HepG2 (cell line): ENCODE measurements around the gene CSTPP1. TPM values are rescaled to one million over a fixed set of nuclear protein-coding genes. Genes with fewer than 3 reads are reported as not detected.
"Not testable (repeated sequence)": the region's sequence is repeated elsewhere in the genome, so short reads cannot be mapped to it uniquely, and the experiment has no call there.

Experiments
- ATAC-seq: fragments of 200-7000 bp; cut with Tn5 transposase; 3 replicates; pipeline ENCODE4 v1.9.1; 2020; ENCODE audit warnings: mild to moderate bottlenecking, moderate library complexity
- BruUV-seq: library from RNA; stranded (reverse); fragments of 400-500 nt; replicated peaks from 2 replicates; lab custom pipeline; 2021; lab: Mats Ljungman, UMichigan
- CTCF ChIA-PET: fragments of 300-600 bp; formaldehyde crosslinking; extraction: SDS; loops from one replicate; lab custom pipeline; 2021; ENCODE audit warnings: low total read pairs, inconsistent platforms, low intra/inter-chr PET ratio; lab: Yijun Ruan, JAX
- POLR2A ChIA-PET: fragments of 350-600 bp; sonication (Branson Sonifier 250); formaldehyde crosslinking; loops from one replicate; lab custom pipeline; 2020; ENCODE audit warnings: antibody characterized with exemption, inconsistent platforms; lab: Yijun Ruan, JAX
- DNase-seq: peaks from one replicate; pipeline ENCODE4 v3.0.0-alpha.2; 2015; ENCODE audit warnings: low spot score
- FAIRE-seq: peaks from 3 replicates; lab custom pipeline; 2011; peaks lifted over from hg19 to GRCh38; lab: Jason Lieb, UNC
- H2AFZ ChIP-seq: one replicate; pipeline ENCODE4 v1.6.1; 2011; ENCODE audit warnings: low read length, inconsistent platforms
- H3K27ac ChIP-seq: fragments of 300-600 bp; 3 replicates; pipeline ENCODE4 v1.8.0; 2011; ENCODE audit warnings: mixed run types, mild to moderate bottlenecking, mixed read lengths, low read length, inconsistent platforms; ENCODE audit not compliant: insufficient read depth; ENCODE audit errors: extremely low read length
- H3K27me3 ChIP-seq, 2 experiments: fragments of 200-600 bp in 1 of 2; 2 replicates in 1 of 2; 3 replicates in 1 of 2; pipeline versions ENCODE4 v1.6.0 to v1.8.0; 2011; ENCODE audit warnings: low read length in 2 of 2, mild to moderate bottlenecking in 2 of 2, moderate library complexity in 2 of 2, inconsistent platforms in 1 of 2; ENCODE audit not compliant: insufficient read depth in 2 of 2, control insufficient read depth in 1 of 2
- H3K36me3 ChIP-seq, 2 experiments: fragments of 200-600 bp in 1 of 2; replicated peaks in 1 of 2; 2 replicates in 1 of 2; 3 replicates in 1 of 2; pipeline versions ENCODE4 v1.5.1 to v1.8.0; 2011; ENCODE audit warnings: low read length in 2 of 2, inconsistent platforms in 1 of 2; ENCODE audit not compliant: insufficient read depth in 2 of 2, control insufficient read depth in 1 of 2
- H3K4me1 ChIP-seq: 2 replicates; pipeline ENCODE4 v1.5.1; 2012; ENCODE audit warnings: low read length, inconsistent platforms; ENCODE audit not compliant: insufficient read depth
- H3K4me2 ChIP-seq: 2 replicates; pipeline ENCODE4 v1.6.0; 2011; ENCODE audit warnings: low read depth, low read length, inconsistent platforms
- H3K4me3 ChIP-seq, 3 experiments: fragments of 200-600 bp in 1 of 3; sonication (generic), shearing (Covaris generic) in 1 of 3; replicated peaks in 1 of 3; 2 replicates each; pipeline ENCODE4 v1.5.1; 2011 to 2016; ENCODE audit warnings: low read length in 3 of 3, inconsistent platforms in 2 of 3, low read depth in 2 of 3, mild to moderate bottlenecking in 2 of 3, control low read depth in 1 of 3, mixed read lengths in 1 of 3; ENCODE audit not compliant: insufficient read depth in 1 of 3
- H3K79me2 ChIP-seq: one replicate; pipeline ENCODE4 v1.6.1; 2011; ENCODE audit warnings: low read length, inconsistent platforms; ENCODE audit not compliant: insufficient read depth
- H3K9ac ChIP-seq: 2 replicates; pipeline ENCODE4 v1.6.0; 2011; ENCODE audit warnings: mild to moderate bottlenecking, low read depth, low read length, inconsistent platforms; ENCODE audit not compliant: insufficient read depth
- H3K9me3 ChIP-seq: 2 replicates; pipeline ENCODE4 v1.5.1; 2012; ENCODE audit warnings: mild to moderate bottlenecking, low read length
- H4K20me1 ChIP-seq: 2 replicates; pipeline ENCODE4 v1.6.0; 2011; ENCODE audit warnings: inconsistent platforms, mild to moderate bottlenecking, low read length, moderate library complexity; ENCODE audit not compliant: insufficient read depth
- ATF1 ChIP-seq: IDR thresholded peaks from 2 replicates; pipeline ENCODE4 v1.6.1; 2016; ENCODE audit warnings: mild to moderate bottlenecking, control low read depth
- EEA1 ChIP-seq: sonication (generic); formaldehyde crosslinking; IDR thresholded peaks from 2 replicates; pipeline ENCODE4 v1.5.1; 2020; ENCODE audit warnings: mild to moderate bottlenecking, missing genetic modification reagents, borderline replicate concordance
- HOXA5 ChIP-seq: sonication (generic); formaldehyde crosslinking; IDR thresholded peaks from 2 replicates; pipeline ENCODE4 v1.4.0; 2020; ENCODE audit warnings: missing genetic modification reagents
- NFYC ChIP-seq: IDR thresholded peaks from 2 replicates; pipeline ENCODE4 v1.6.1; 2016; ENCODE audit warnings: missing genetic modification reagents, missing compliant biosample characterization
- NR0B2 ChIP-seq: sonication (generic); formaldehyde crosslinking; IDR thresholded peaks from 2 replicates; pipeline ENCODE4 v1.4.0; 2020; ENCODE audit warnings: mild to moderate bottlenecking, missing genetic modification reagents
- RXRA ChIP-seq: sonication (generic); formaldehyde crosslinking; IDR thresholded peaks from 2 replicates; pipeline ENCODE4 v1.5.1; 2020; ENCODE audit warnings: missing genetic modification reagents
- WIZ ChIP-seq: sonication (generic); formaldehyde crosslinking; IDR thresholded peaks from 2 replicates; pipeline ENCODE4 v1.5.1; 2020; ENCODE audit warnings: mild to moderate bottlenecking, missing genetic modification reagents
- ZNF670 ChIP-seq: sonication (generic); formaldehyde crosslinking; IDR thresholded peaks from 2 replicates; pipeline ENCODE4 v1.8.0; 2022; ENCODE audit warnings: mild to moderate bottlenecking, missing genetic modification reagents, borderline replicate concordance
- ZNF720 ChIP-seq: sonication (generic); formaldehyde crosslinking; IDR thresholded peaks from 2 replicates; pipeline ENCODE4 v1.4.0; 2020; ENCODE audit warnings: missing genetic modification reagents
- WGBS: methylation state at CpG from one replicate; pipeline ENCODE4 v1.1.6; 2017; ENCODE audit warnings: low lambda C conversion rate; 5-methylcytosine and 5-hydroxymethylcytosine counted together
- in situ Hi-C: cut with HindIII; loops from 2 replicates; pipeline ENCODE4 v1.10.0; 2017; ENCODE audit warnings: low pct_unique_long_range_greater_than_20kb; ENCODE audit not compliant: extremely low pct_ligation_motif_present
- intact Hi-C: fragments of 100-400 bp; cut with micrococcal nuclease; formaldehyde crosslinking; loops from one replicate; pipeline ENCODE4 v1.10.0; 2022; ENCODE audit not compliant: unreplicated experiment
- polyA plus RNA-seq, 8 experiments: library from polyadenylated mRNA; depleted of rRNA in 3 of 8; stranded (reverse) in 7 of 8; unstranded in 1 of 8; fragments of >200 nt; fragmentation: Illumina TruSeq in 4 of 8; extraction: Trizol in 4 of 8; gene quantifications; 2 replicates each; pipeline versions ENCODE4 v1.2.1 to v1.2.3, GENCODE V29; 2011 to 2016; ENCODE audit warnings: low read depth in 4 of 8, missing spikeins in 1 of 8, mixed read lengths in 1 of 8; ENCODE audit not compliant: insufficient read depth in 1 of 8
- total RNA-seq, 5 experiments: library from RNA; depleted of rRNA; stranded (reverse); fragments of >200 nt; fragmentation: Illumina TruSeq; extraction: Trizol; gene quantifications; 2 replicates each; pipeline ENCODE4 v1.2.3, GENCODE V29; 2016; ENCODE audit warnings: low read depth in 1 of 5

The CSTPP1 gene
- total and polyA plus RNA-seq, 2 of the 13 experiments (the other 11 are each of a cell fraction or from before 2014, with no cell fraction given): 12.3 to 14.6 TPM

DNA sequence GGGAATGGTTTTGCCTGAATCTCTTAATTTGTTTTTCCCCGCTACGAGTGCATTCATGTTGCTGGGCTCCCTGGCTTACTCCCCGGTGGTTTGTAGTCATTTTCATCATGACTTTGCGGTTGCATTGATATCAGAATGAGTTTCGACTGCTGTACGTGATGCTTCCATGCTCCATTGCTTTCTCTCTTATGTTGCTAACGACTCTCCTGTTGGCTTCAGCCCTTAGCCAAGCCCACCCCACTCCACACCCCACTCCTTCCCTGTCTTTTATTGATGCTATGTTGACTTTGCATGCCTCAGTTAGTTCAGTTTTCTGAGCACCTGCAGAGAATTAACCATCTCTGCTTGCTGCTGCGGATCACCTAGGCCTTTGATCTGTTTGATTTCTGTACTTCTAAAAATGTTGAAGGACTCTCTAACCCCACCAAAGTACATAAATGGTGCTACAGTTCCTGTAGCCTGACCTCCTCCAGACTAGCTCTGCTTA is 174.8 kb downstream of the CSTPP1 start (continued):
- TF ChIP-seq ATF1 (CRISPR knock-in tag) (no peak), ZNF670 (CRISPR knock-in tag) (no peak), ZNF720 (CRISPR knock-in tag) (no peak), NR0B2 (CRISPR knock-in tag) (no peak), HOXA5 (CRISPR knock-in tag) (no peak), WIZ (CRISPR knock-in tag) (no peak), NFYC (CRISPR knock-in tag) (no peak), EEA1 (CRISPR knock-in tag) (no peak), RXRA (no peak)
- TF ChIP-seq, all 625 proteins: peak for 0

DNA sequence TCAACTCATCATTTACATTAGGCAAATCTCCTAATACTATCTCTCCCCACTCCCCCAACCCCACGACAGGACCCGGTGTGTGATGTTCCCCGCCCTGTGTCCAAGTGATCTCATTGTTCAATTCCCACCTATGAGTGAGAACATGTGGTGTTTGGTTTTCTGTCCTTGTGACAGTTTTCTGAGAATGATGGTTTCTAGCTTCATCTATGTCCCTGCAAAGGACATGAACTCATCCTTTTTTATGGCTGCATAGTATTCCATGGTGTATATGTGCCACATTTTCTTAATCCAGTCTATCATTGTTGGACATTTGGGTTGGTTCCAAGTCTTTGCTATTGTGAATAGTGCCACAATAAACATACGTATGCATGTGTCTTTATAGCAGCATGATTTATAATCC is 176.4 kb downstream of the CSTPP1 start:
- H3K9me3 ChIP-seq, BruUV-seq, in situ Hi-C loops, H2AFZ ChIP-seq, H3K4me1 ChIP-seq, FAIRE-seq, H3K9ac ChIP-seq, POLR2A ChIA-PET, H3K27me3 ChIP-seq, H4K20me1 ChIP-seq, H3K36me3 ChIP-seq, H3K27ac ChIP-seq, H3K4me3 ChIP-seq, CTCF ChIA-PET, H3K4me2 ChIP-seq, H3K79me2 ChIP-seq, ATAC-seq, DNase-seq: not testable (repeated sequence)
- 100% methylated on average over 3 of the region's 4 CpGs for WGBS
- intact Hi-C loops: loop anchor here (10.0 kb wide), 1 partner anchor 48 kb away; no protein-coding TSS in a partner anchor
